Stimulated activated naive B cell treated with anti-CD40 and anti-IgM and Interleukin-4, amounts not matched to agents 10 μg/mL and 1 μg/mL and 100 μg/mL, for 72 hours (primary cell): ENCODE measurements around the gene RNF225.
A peak's percentile ranks its signal among the peaks of the same experiment; 100 is the strongest.
"Not testable (repeated sequence)": the region's sequence is repeated elsewhere in the genome, so short reads cannot be mapped to it uniquely, and the experiment has no call there.

Experiments
- ATAC-seq, 2 donors: fragments of 150-1000 bp; cut with Tn5 transposase; replicated peaks; 2 replicates each; pipeline ENCODE4 v1.10.0; 2021; ENCODE audit warnings: moderate library complexity in 1 of 2
- DNase-seq: peaks from one replicate; pipeline ENCODE4 v3.0.0; 2021
- H3K27ac Mint-ChIP-seq: one replicate; pipeline ENCODE4 v1.8.0; 2022; ENCODE audit warnings: mild to moderate bottlenecking, mixed read lengths
- H3K27me3 Mint-ChIP-seq, 2 donors: one replicate each; pipeline ENCODE4 v1.8.0; 2022; ENCODE audit warnings: mixed read lengths in 2 of 2
- H3K36me3 Mint-ChIP-seq, 2 donors: one replicate each; pipeline ENCODE4 v1.8.0; 2022; ENCODE audit warnings: mixed read lengths in 2 of 2, mild to moderate bottlenecking in 1 of 2
- H3K4me1 Mint-ChIP-seq, 2 donors: one replicate each; pipeline ENCODE4 v1.8.0; 2022; ENCODE audit warnings: mixed read lengths in 2 of 2, mild to moderate bottlenecking in 1 of 2
- H3K4me3 Mint-ChIP-seq, 2 donors: one replicate each; pipeline ENCODE4 v1.8.0; 2022; ENCODE audit warnings: mild to moderate bottlenecking in 2 of 2, mixed read lengths in 2 of 2, moderate library complexity in 1 of 2
- H3K9me3 Mint-ChIP-seq, 2 donors: one replicate each; pipeline ENCODE4 v1.8.0; 2022; ENCODE audit warnings: mixed read lengths in 2 of 2, mild to moderate bottlenecking in 1 of 2

The RNF225 gene

DNA sequence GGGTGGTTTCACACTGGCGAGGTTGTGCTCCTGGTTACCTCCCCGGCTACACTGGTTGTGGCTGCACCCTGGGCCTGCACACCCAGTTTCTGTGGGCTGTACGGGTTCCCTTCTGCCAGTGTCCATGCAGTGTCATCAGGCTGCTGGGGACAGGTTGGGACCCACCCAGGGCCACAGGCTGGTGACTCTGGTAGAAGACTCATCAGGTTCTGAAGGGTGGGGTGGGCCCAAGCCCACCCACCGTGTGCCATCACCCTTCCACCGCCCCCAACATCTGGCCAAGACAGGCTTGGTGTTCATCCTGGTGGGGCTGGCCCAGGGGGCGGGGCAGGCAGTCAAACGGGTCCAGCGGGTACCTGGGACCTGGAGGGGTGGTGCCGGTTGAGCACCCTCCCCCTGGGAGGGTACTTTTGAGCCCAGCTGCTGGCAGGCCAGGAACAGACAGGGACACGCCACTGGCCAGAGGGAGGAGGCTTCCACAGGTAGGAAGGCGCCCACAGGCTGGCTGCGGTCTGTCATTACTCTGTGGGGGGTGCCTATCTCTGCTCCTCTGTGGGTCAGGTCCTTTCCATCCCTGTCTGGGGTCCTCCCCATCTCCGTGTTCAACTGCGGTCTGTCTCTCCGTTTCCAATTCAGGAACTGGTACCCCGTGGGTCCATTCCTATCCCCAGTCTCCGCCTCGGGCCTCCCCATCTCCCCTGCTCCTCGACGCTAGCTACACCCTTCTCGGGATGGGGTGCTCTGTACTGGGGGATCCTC is at the start of gene RNF225:
Gene RNF225, plus strand, starts transcription at position 437 of the 759 bp plus-strand sequence. CDS start 434 bp downstream, outside the sequence.
- Mint-ChIP-seq H3K4me1 (peaks cover 26 to 45% of the 10 kb centered on the region in 2 donors), H3K9me3 (no peaks in the 10 kb centered on the region), H3K4me3 (peak within 1 kb of the TSS; percentile 29 to 55), H3K36me3 (peaks cover 37 to 53% of the 10 kb centered on the region in 2 donors), H3K27ac (peak within 1 kb of the TSS; percentile 69), H3K27me3 (peaks cover 7 to 12% of the 10 kb centered on the region in 2 donors)
- no peak for DNase-seq
- ATAC-seq = peak; percentile 23 to 31

DNA sequence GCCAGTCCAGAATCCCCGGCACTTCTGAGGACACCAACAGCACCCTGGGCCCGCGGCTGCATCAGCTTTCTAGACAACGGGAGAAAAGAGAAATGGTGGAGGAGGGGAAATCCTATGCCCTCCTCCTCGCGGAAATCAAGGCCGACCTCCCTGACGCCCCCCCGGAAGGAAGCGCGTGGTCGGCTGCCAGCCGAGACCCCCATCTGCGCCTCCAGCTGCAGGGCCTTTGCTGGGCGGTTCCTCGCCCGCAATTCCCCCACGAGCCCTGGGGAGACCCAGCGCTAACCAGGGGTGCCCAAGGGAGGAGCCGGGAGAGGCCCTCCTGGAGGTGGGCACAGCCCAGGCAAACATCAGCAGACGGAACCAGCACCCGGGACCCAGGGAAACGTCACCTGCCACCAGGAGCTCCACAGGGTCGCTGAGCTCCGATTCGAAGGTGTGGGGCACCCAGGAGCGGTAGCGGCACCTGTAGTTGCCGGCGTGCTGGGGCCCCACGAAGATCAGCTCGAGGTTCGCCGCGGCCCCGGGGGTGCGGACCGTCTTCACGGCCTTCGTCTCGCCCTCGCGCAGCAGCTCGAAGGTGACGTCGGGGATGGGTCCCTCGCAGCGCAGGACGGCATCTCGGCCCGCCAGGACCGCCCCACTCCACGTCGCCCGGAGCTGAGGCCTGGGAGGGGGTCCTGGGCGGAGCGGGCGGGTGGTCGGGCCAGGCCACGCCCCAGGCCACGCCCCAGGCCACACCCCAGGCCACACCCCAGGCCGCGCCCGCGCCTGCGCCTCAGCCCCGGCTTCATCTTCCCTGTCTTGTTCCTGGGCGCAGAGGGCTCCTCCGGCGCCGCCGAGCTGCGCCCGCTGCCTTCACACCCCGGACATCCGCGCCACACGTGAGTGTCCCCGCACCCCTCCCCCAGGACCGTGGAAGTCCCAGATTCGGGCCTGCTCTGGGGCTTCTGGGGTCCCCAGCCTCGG is 48.2 kb upstream of the RNF225 start:
- ATAC-seq = peak; percentile 91 to 95
- peak; percentile 75 for DNase-seq
- H3K27ac Mint-ChIP-seq = peak overlapping the region; percentile 96
- no peaks in the 10 kb centered on the region for H3K9me3 Mint-ChIP-seq
- H3K4me1 Mint-ChIP-seq = peaks cover 19 to 43% of the 10 kb centered on the region in 2 donors
- peak overlapping the region; percentile 91 to 99 for H3K4me3 Mint-ChIP-seq
- H3K27me3 Mint-ChIP-seq = no peaks in the 10 kb centered on the region
- peaks cover 34 to 35% of the 10 kb centered on the region in 2 donors for H3K36me3 Mint-ChIP-seq

- DNase-seq, H3K9me3 Mint-ChIP-seq, H3K27me3 Mint-ChIP-seq: not testable (repeated sequence)
- peaks cover 33 to 35% of the 10 kb centered on the region in 2 donors for H3K36me3 Mint-ChIP-seq
- ATAC-seq = peak; percentile 5 to 10
- H3K4me3 Mint-ChIP-seq = peak overlapping the region; percentile 91 to 99
- peak overlapping the region; percentile 96 for H3K27ac Mint-ChIP-seq
- H3K4me1 Mint-ChIP-seq = peaks cover 20 to 48% of the 10 kb centered on the region in 2 donors
These were observed 47.4 kb upstream of the RNF225 start for GRCh38 chr19:58348080-58348479.

DNA sequence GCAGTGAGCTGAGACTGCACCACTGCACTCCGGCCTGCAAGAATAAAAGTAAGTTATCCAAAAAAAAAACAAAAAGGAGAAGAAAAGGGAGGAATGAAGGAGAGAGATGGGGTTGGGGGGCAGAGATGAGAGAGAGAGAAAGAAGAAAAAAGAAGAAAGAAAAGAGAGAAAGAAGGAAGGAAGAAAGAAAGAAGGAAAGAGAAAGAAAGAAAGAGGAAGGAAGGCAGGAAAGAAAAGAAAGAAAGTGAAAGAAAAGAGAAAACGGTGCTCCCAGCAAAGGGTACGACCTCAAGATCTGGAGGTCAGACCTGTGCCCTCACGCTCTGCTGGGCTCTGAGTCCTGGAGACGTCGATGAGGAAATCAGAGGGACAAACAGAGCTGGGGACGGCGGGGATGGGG is 45.9 kb upstream of the RNF225 start:
- H3K27ac Mint-ChIP-seq = peak overlapping the region; percentile 52
- H3K27me3 Mint-ChIP-seq = no peaks in the 10 kb centered on the region
- no peak for DNase-seq
- H3K4me3 Mint-ChIP-seq = peak overlapping the region; percentile 61 to 73
- no peaks in the 10 kb centered on the region for H3K9me3 Mint-ChIP-seq
- peaks cover 20 to 48% of the 10 kb centered on the region in 2 donors for H3K4me1 Mint-ChIP-seq
- H3K36me3 Mint-ChIP-seq = peaks cover 37 to 42% of the 10 kb centered on the region in 2 donors
- ATAC-seq = no peak

GRCh38 chr19:58350001-58350861 is 45.2 kb upstream of the RNF225 start:
- H3K36me3 Mint-ChIP-seq = peaks cover 37 to 43% of the 10 kb centered on the region in 2 donors
- ATAC-seq = no peak
- H3K4me1 Mint-ChIP-seq = peaks cover 20 to 48% of the 10 kb centered on the region in 2 donors
- H3K4me3 Mint-ChIP-seq = peak overlapping the region; percentile 61 to 73
- DNase-seq = no peak
- H3K9me3 Mint-ChIP-seq = no peaks in the 10 kb centered on the region
- H3K27me3 Mint-ChIP-seq = no peaks in the 10 kb centered on the region
- H3K27ac Mint-ChIP-seq = no peak overlapping the region

- no peak for ATAC-seq
- Mint-ChIP-seq H3K4me3 (peak overlapping the region in 1 of 2 donors; percentile 32), H3K4me1 (peaks cover 16 to 44% of the 10 kb centered on the region in 2 donors), H3K9me3 (no peaks in the 10 kb centered on the region), H3K27ac (no peak overlapping the region), H3K27me3 (no peaks in the 10 kb centered on the region), H3K36me3 (peaks cover 35 to 39% of the 10 kb centered on the region in 2 donors)
- no peak for DNase-seq
These were observed 44.4 kb upstream of the RNF225 start for GRCh38 chr19:58350871-58351557.

GRCh38 chr19:58351558-58351878 is 43.9 kb upstream of the RNF225 start:
- no peaks in the 10 kb centered on the region for H3K9me3 Mint-ChIP-seq
- no peaks in the 10 kb centered on the region for H3K27me3 Mint-ChIP-seq
- ATAC-seq = no peak
- no peak overlapping the region for H3K4me3 Mint-ChIP-seq
- H3K4me1 Mint-ChIP-seq = peaks cover 17 to 44% of the 10 kb centered on the region in 2 donors
- peaks cover 35 to 39% of the 10 kb centered on the region in 2 donors for H3K36me3 Mint-ChIP-seq
- no peak overlapping the region for H3K27ac Mint-ChIP-seq
- DNase-seq = no peak

- Mint-ChIP-seq H3K4me1 (peaks cover 16 to 45% of the 10 kb centered on the region in 2 donors), H3K4me3 (no peak overlapping the region), H3K27ac (no peak overlapping the region), H3K9me3 (no peaks in the 10 kb centered on the region), H3K36me3 (peaks cover 35 to 39% of the 10 kb centered on the region in 2 donors), H3K27me3 (no peaks in the 10 kb centered on the region)
- no peak for DNase-seq
- ATAC-seq = no peak
These were observed 43.3 kb upstream of the RNF225 start for GRCh38 chr19:58351990-58352755.

DNA sequence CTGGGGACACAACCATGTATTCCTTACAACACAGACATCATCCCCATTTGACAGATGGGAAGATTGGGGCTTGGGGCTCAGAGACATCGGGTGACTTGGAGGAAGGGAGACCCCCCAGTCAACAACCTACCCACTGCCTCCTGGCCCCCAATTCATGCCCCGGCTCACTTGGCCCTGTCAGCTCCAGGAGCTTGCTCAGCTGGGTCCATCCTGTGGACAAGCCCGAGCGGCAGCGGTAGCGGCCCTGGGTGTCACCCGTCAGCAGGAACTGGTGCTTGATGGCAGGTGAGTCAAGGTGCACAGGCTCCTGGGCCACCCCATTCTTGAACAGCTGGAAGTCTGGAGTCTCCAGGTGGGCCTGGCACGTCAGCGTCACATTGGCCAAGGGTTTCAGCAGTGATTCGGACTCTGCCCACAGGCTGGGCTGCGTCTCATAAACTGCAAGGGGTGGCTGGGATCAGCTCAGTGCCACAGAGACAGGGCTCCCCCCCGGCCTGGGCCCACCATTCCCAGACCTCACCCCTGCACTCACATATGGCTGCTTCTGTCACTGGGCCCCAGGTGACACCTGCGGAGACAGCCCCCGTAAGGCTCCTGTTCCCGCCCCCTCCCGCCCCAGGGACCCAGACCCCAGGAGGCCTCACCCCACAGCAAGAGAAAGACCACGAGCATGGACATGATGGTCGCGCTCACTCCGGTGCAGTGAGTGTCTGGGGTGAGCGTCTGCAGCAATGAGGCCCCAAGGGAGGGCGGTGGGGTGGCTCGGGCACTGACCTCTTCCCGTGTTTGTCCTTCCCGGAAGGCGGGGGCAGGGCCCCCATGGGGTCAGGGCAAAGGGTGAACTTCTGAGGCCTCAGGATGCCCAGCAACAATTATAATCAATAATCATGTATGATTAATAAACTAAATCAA is 42.4 kb upstream of the RNF225 start, which contains the start of gene A1BG:
Gene A1BG, minus strand, starts transcription at position 733 of the 912 bp plus-strand sequence. Its CDS starts 55 bp downstream, at position 678.
- H3K4me3 Mint-ChIP-seq = no peak within 1 kb of the TSS
- H3K27me3 Mint-ChIP-seq = peaks cover 0 to 8% of the 10 kb centered on the region in 2 donors

GRCh38 chr19:58353717-58354477 is 41.6 kb upstream of the RNF225 start:
- H3K27me3 Mint-ChIP-seq = peaks cover 0 to 12% of the 10 kb centered on the region in 2 donors
- H3K4me3 Mint-ChIP-seq = no peak overlapping the region
- no peaks in the 10 kb centered on the region for H3K9me3 Mint-ChIP-seq
- peak overlapping the region; percentile 14 for H3K27ac Mint-ChIP-seq
- peaks cover 36 to 47% of the 10 kb centered on the region in 2 donors for H3K36me3 Mint-ChIP-seq
- peaks cover 17 to 45% of the 10 kb centered on the region in 2 donors for H3K4me1 Mint-ChIP-seq
- ATAC-seq (no peak), DNase-seq (no peak)

More for the DNA sequence above, 42.4 kb upstream of the RNF225 start, which contains the start of gene A1BG:
- Mint-ChIP-seq H3K36me3 (peaks cover 36 to 45% of the 10 kb centered on the region in 2 donors), H3K4me1 (peaks cover 18 to 45% of the 10 kb centered on the region in 2 donors), H3K27ac (peak within 1 kb of the TSS; percentile 14), H3K9me3 (no peaks in the 10 kb centered on the region)
- DNase-seq = no peak
- ATAC-seq = no peak

DNA sequence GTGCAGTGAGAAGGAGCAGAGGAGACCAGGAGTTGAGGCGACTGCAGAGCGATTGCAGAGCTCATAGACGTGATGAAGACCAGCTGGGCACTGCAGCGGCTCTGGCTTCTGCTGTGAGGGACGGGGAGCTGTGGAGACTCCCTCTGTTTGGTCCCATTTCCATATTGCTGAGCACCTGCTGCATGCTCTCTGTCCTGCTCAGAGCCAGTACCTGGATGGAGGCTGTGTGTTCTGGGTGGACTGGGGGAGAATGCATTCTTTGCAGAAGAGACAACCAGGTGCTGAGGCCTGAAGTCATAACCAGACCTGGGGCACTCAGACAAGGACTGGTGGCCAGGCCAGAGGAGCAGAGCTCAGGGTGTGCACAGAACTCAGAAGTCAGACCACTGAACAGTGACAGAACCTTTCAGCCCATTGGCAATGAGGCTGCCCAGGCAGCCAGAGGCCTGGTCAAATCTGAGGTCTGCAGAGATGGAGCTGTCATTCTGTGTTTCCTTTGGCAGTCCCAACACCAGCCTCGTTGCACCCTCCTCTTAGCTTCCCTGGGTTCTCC is 40.9 kb upstream of the RNF225 start:
- ATAC-seq (no peak), DNase-seq (no peak)
- peak overlapping the region; percentile 14 for H3K27ac Mint-ChIP-seq
- H3K4me3 Mint-ChIP-seq = no peak overlapping the region
- peaks cover 33 to 46% of the 10 kb centered on the region in 2 donors for H3K36me3 Mint-ChIP-seq
- peaks cover 0 to 12% of the 10 kb centered on the region in 2 donors for H3K27me3 Mint-ChIP-seq
- peaks cover 14 to 41% of the 10 kb centered on the region in 2 donors for H3K4me1 Mint-ChIP-seq
- no peaks in the 10 kb centered on the region for H3K9me3 Mint-ChIP-seq
